ENCODE measurements around the gene IQGAP2.
"Not testable (repeated sequence)": the region's sequence is repeated elsewhere in the genome, so short reads cannot be mapped to it uniquely, and the experiment has no call there.

IQGAP2 gene

DNA sequence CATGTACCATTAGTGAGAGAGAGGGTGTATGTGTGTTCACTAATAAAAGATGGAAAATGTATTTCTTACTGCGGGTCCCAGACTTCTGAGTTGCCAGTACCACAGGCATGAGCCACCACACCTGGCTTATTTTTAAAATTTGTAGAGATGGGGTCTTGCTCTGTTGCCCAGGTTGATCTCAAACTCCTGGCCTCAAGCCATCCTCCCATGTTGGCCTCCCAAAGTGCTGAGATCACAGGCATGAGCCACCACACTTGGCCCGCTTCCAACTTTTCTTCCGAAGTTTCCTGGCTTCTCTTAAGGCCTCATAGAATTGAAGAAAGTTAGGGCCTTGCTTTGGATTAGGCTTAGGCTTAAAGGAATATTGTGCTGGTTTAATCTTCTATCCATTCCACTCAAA is 260.5 kb downstream of the IQGAP2 start:
- DNase-seq (ENCODE audit: low spot score), result no peak

DNA sequence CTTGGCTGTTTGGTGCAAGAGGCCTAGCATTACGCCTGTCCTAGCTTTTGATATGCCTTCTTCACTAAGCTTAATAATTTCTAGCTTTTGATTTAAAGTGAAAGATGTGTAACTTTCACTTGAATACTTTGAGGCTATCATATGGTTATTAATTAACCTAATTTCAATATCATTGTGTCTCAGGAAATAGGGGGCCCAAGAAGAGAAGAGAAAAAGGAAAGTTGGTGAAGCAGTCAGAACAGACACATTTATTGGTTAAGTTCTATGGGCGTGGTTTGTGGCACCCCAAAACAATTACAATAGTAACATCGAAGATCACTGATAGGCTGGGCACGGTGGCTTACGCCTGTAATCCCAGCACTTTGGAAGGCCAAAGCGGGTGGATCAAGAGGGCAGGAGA is 261.0 kb downstream of the IQGAP2 start:
- no peak for DNase-seq (ENCODE audit: low spot score)

DNA sequence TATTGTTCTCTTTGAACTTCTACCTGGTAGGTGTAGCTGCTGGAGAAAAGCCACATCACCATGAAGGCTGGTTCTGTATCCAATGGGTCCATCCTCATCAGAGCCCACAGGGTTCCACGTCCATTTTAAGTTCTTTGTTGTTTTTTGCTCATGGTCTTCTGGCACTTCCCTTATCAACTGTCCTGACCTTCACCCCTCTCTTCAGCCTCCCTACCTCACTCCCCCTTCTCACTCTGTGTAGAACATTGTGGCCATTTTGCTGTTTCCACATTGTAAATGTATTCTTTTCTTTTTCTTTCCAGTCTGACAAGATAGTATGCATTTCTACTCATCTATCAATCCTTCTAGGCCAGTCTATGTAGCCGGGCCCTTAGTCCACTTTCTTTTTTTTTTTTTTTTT is 264.4 kb downstream of the IQGAP2 start:
- DNase-seq (ENCODE audit: low spot score), result no peak

DNA sequence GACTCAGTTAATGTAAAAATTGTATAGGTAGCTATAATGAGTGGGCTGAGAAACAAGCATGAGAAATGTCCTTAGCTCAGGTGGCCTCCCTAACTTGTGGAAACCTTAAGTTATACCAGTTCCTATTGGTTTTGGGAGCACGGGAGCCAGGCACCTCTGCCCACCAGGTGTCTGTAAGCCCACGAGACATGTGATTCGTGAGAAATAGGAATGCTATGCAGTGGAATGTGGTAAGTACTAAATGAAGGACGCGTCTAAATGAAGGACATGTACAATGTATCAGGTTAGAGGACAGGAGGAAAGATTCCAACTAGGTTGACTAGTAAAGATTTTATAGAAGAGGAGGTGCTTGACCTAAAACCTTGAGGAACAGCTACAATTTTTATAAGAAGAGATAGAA is 266.2 kb downstream of the IQGAP2 start:
- no peak for DNase-seq (ENCODE audit: low spot score)

DNA sequence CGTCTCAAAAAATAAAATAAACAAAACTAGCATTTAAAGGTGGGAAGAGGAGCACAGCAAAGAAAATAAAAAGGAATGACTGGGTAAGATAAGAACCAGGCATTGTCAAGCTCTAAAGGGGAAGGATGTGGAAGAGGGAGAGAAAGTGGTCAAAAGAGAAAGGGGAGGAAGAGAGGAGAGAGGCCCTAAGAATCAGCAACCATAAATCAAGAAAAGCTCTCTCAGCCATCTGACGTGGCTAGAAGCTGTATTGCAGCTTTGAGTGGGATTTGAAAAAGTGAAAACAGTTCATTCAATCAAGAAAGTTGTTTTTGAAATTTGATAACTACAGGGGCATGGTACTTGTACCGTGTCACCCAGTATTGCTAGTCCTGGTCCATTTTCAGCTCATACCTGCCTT is 267.4 kb downstream of the IQGAP2 start:
- DNase-seq (ENCODE audit: low spot score), result no peak

DNA sequence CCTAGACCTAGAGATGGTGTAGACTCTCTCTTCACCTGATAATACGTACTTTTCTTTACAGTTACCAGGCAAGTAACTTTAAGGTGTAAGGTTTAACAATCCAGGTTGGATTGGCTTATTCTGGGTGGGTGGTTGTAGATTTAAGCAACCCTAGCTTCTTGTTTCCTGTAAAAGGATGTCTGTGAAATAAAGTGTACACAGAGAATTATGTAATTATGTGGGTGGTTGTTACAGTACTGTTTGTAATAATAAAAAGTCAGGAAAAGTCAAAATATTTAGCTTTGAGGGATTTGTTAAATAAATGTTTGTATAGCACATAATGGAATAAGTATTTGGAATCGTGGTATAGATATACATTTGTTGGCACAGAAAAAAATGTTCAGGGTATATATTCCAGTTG is 269.2 kb downstream of the IQGAP2 start:
- DNase-seq (ENCODE audit: low spot score), result no peak

DNA sequence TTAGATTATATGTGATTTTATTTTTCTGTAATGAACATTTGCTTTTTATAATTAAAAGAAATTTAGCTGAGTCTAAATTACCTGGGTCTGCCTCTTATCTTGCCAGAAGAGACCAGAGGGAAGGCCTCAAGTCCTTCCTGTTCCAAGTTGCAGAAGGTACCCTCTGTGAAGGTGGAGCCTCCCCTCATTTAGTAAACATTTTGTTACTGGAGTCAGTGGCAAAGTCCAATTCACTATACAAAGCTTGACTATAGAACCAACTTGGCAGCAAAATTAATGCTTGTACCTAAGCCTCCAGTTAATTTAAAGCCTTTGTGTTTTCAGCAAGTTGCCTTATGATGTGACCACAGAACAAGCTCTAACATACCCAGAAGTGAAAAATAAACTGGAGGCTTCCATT is 270.0 kb downstream of the IQGAP2 start:
- DNase-seq (ENCODE audit: low spot score), result no peak

DNA sequence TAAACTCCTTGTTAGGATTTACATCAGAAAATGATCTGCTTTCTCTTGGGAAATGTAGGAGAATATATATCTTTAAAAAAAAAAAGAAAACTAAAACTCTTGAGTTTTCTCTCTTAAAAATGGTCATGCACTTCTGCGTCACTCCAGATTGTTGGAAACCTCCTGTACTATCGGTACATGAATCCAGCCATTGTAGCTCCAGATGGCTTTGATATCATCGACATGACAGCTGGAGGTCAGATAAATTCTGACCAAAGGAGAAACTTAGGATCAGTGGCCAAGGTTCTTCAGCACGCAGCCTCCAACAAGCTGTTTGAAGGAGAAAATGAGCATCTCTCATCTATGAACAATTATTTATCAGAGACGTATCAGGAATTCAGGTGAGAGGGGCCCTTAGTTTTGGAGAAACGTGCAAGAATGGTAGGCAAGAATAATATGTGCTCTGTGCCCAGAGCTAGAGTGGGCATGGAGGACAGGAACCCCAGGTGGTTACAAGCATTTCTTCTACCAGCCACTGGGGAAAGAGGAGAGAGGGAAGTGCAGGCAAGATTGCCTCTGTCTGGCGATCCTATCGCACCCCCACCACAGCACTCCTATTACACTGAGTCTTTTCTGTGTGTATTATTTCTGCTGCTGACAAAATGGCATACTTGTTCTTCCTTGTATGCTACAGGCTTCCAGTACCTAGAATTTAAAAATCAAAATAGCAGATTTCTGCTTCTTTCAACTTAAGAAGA is 271.4 kb downstream of the IQGAP2 start:
- no peak for DNase-seq (ENCODE audit: low spot score)

DNA sequence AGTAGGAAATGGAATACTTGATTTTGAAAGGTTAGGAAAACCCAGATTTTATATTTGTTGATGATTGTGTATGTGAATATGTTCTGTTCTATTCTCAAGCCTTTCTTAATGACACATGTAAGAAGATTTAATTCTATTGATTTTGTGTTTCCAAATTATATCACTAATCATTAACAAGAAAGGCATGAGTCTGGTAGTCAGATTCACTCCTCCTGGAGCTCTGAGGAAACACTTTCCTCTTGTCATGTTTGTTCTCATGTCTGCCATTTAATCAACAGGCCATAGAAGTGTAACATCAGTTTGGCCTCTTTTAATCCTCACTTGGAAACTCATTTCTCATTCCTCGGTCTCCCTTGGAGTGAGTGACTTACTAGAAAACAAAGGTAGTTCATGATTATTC is 272.3 kb downstream of the IQGAP2 start:
- DNase-seq (ENCODE audit: low spot score), result no peak

DNA sequence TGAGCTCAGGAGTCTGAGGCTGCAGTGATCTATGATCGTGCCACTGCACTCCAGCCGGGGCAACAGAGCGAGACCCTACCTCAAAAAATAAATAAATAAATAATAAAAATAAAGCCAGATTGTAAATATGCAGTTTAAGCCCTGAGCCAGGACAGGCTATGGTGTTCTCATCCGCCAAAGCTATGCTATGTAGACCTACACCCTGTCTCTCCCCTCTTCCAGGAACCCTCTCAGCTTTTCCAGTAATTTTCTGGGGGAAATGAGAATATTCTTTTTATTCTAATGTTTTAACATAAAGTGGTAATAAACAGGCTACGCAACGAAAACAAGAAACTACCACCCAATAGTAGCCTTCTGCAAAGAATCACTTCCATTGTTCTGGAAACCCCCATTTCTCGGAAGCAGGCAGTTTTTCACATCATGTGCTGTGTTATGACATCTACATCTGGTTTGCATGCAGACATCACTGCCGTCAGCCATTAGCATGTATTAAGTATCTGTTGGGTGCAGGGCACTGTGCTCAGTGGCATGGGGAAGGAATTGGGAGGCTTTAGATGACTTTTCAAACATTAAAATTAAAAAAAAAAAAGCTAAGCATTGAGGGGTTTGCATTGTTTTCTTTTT is 274.9 kb downstream of the IQGAP2 start:
- DNase-seq (ENCODE audit: low spot score), result no peak

DNA sequence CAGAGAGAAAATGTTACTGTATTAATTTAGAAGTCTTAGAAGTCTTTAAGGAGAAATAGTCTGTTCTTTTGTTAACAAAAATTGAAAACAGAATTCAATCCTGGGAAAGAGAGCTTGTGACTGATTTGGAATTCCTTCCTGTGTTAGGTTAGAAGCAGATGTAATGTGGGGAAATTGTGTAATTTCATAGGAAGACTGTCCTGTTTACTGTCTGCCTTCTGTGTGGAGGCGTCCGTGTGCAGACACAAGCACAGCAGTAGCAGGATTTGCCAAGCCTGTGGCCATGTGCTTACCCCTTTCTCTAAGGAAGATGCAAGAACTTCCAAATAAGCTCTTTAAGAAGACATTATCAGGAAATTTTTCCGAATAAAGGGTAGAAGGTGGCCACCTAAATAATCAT is 276.1 kb downstream of the IQGAP2 start:
- DNase-seq (ENCODE audit: low spot score), result no peak

DNA sequence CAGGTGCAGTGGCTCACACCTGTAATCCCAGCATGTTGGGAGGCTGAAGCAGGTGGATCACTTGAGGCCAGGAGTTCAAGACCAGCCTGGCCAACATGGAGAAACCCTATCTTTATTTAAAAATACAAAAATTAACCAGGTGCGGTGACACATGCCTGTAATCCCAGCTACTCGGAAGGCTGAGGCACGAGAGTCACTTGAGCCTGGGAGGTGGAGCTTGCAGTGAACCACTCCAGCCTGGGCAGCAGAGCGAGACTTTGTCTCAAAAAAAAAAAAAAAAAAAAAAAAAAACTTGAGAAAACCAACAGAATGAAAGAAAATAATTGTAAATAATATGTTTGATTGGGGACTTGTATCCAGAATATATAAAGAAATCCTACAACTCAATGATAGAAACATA is 277.7 kb downstream of the IQGAP2 start:
- DNase-seq (ENCODE audit: low spot score), result not testable (repeated sequence)

DNA sequence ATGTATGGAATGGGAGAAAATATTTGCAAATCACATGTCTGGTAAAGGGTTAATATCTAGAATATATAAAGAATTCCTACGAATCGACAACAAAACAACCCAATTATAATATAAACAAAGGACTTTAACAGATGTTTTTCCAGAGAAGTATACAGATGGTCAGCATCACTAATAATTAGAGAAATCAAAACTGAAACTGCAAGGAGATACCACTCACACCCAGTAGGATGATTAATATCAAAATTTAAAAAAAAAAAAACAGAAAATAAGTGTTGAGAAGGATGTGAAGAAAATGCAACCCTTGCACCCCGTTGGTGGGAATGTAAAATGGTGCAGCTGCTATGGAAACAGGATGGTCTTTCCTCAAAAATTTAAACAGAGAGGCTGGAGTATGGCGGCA is 278.2 kb downstream of the IQGAP2 start:
- no peak for DNase-seq (ENCODE audit: low spot score)

DNA sequence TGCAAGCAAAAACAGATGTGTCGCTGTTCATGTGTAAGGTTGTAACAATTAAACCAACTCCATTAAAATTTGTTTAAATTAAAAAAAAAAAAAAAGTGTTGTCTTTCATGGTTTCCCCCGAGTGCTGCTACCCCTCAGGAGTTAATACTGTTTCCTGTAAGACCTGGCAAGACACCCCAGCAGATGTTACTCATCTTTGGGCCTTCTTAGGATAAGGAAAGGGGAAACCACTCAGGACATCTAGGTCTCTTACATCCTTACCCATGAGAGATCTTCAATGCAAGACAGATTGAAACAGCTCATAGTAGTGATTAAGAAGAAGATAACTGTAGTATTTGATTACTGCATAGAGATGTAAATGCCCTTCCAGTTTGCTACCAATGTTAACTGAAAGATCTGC is 279.3 kb downstream of the IQGAP2 start:
- no peak for DNase-seq (ENCODE audit: low spot score)

DNA sequence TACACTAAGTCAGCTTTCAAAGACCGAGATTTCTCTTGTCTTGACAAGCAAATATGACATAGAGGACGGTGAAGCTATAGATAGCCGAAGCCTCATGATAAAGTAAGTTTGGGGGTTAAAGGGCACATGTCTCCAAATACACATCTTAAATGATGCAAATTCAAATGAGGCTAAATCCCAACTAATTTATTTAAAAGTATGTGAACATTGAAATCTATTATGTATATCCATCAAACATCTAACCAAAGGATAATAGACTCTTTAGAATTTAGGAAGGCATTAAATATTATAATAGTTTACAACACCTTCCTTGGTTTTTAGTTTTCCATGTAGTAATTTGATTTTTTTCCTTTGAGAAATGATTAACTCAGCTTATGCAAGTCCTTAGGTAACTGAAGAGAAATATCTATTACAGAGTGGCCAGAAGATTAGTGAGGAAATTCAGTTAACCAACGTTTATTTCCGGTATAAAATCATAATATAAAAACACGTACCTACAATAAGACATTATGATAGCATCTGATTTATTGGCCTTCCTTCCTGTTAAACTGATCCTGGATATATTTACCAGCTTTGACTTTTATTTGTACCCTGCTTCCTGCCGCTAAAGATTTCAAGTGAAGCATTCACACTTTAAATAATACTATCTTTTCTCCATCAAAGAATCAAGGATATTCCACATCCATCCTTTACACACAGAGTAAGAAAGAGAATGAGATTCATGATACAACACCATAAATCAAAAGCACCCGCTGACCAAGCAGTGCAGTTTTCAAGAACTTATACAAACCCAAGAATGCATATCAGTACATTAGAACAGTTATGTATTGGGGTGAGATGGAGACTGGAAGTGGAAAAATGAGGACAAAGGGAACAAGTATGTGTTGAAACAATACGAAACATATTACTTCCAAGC is 281.0 kb downstream of the IQGAP2 start:
- no peak for DNase-seq (ENCODE audit: low spot score)

DNA sequence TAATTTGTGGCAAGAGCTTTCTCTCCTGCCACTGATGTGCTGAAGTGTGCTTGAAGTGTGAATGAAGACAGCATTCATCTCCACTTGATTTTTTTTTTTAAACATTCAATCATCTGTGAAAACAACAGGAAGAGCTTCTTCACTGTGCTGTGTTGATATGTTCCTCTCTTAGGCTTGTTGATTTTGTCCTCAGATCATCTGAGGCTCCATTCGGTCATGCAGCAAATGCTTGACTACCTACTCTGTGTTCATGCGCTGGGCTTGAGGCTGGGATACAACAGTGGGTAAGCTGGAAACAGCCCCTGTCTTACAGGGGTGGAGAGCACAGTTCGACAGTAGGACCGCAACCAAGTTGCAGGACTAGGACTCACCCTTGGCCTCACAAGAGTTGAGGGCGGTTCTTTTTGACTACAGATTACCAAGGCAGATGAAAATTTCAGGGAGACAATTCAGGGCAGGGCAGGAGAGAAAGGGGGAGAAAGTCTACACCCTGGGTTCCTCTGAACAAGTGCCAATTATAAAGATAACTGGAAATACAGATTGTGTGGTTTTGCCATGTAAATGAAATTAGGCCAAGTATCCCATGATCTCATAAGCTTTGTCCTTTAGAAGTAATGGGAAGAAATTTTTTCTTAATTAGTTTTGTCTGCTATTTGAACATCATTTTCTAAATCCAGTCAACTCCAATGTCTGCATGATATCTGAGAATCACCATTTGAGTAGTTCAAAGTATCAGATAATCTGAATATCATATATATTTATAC is 281.9 kb downstream of the IQGAP2 start:
- no peak for DNase-seq (ENCODE audit: low spot score)

DNA sequence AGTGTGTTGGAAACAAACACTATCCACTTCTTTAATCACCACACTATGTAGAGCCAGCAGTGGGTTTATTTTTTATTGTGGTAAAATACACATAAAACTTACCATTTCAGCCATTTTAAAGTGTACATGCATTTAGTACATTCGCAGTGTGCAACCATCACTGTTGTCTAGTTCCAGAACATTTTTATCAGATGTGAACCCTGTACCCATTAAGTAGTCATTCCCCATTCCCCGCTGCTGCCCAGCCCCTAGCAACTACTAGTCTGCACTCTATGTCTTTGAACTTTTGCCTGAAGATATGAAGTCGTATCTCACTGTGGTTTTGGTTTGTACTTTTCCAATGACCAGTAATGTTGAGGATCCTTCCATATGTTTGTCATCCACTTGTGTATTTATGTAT is 282.6 kb downstream of the IQGAP2 start:
- no peak for DNase-seq (ENCODE audit: low spot score)

DNA sequence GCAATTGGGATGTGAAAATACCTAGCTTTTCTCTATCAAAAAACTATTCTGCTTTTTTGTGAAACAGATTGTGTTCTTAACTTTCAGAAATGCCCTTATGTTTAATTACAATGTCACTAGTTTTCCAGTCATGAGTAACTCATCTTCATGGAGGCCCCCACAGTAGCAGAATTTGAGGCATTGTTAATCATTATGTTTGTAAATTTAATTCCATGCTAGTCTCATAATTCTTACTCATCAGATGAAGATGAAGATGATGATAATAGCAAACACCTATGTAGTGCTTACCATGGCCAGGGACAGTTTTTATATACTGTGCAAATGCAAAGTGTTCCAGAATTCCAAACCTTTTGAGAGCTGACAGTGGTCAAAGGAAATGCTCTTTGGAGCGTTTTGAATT is 285.1 kb downstream of the IQGAP2 start:
- no peak for DNase-seq (ENCODE audit: low spot score)

DNA sequence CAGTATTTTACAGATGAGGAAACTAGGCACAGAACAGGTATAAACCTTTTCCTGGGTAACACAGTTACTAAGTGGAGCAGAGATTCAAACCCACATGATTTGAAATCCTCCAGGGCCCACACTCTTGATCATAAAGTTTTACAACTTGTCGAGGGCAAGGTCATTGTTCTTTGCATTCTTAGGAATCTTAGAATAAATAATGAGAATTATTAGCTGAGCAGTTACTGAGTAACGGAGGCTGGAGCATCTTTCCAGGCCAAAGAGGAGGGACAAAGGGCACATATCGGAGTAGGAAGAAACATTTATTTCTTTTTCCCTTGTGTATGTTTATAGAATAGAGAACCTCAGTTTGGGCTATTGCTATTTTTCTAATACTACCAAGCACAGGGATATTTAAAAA is 285.8 kb downstream of the IQGAP2 start:
- no peak for DNase-seq (ENCODE audit: low spot score)

DNA sequence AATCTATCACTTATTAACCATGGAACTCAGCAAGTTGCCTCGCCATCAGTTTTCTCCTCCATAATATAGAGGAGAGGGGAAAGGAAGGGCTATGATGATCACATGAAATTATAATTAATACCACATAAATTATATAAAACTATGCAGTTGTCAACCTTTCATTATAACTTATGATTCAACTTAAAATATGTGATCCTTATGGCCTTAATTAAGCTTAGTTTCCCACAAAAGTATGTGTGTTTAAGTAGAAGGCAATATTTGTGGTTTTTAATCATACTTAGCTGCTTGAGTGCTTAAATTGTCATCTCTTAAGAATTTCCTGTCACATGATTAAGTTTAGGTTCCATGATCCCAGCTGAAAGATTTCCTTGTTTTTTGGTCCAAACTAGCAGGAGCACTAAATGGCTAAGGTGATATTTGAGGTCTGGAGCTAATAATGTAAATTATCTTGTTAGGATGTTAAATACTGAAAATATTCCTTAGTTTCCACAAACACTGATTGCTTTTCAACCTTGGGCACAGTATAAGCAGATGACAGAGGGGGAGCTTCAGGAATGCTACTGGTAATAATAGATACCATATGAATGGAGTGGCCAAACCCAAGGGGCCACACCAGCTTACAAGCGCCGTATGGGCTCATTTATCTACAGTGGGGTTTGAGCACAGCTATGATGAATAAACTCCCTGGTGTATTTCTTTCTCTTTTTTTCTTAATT is 286.4 kb downstream of the IQGAP2 start:
- DNase-seq (ENCODE audit: low spot score), result no peak

DNA sequence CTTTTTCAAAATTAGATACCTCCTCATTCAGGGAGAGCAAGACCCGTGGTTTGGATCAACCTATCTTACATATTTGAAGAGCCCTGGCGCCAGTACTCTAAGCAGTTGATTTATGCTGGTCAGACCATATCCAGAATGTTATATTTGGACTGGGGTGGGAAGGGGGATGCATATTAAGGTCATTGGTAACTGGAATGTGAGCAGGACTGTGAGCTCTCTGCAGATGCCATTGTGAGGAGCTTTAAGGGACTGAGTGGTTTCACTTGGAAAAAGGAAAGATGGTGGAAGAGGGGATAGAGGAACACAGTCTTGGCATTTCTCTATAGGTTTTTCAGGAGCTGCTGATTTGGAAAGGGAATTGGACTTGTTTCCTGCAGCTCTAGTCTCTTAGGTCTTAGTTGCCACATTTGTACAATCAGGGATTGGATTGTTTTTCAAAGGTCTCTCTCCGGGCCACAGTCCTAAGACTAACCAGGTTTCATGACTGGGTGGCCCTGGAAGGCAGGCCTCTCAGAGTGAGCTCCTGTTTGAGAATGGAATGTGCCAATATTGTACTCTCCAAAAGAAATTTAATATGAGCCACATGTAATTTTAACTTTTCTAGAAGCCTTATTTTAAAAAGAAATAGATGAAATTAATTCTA is 287.1 kb downstream of the IQGAP2 start:
- DNase-seq (ENCODE audit: low spot score), result no peak
